GM18507 (cell line): ENCODE results near the gene AMZ1.
A peak's percentile ranks its signal among the peaks of the same experiment; 100 is the strongest.
"Not testable (repeated sequence)": the region's sequence is repeated elsewhere in the genome, so short reads cannot be mapped to it uniquely, and the experiment has no call there.

Experiments used
- DNase-seq: peaks from one replicate; pipeline ENCODE4 v3.0.0; 2011; ENCODE audit warnings: low read depth; ENCODE audit not compliant: insufficient read length; ENCODE audit errors: extremely low spot score
- FAIRE-seq: peaks from 2 replicates; lab custom pipeline; 2011; peaks lifted over from hg19 to GRCh38; lab: Jason Lieb, UNC

The AMZ1 gene

DNA sequence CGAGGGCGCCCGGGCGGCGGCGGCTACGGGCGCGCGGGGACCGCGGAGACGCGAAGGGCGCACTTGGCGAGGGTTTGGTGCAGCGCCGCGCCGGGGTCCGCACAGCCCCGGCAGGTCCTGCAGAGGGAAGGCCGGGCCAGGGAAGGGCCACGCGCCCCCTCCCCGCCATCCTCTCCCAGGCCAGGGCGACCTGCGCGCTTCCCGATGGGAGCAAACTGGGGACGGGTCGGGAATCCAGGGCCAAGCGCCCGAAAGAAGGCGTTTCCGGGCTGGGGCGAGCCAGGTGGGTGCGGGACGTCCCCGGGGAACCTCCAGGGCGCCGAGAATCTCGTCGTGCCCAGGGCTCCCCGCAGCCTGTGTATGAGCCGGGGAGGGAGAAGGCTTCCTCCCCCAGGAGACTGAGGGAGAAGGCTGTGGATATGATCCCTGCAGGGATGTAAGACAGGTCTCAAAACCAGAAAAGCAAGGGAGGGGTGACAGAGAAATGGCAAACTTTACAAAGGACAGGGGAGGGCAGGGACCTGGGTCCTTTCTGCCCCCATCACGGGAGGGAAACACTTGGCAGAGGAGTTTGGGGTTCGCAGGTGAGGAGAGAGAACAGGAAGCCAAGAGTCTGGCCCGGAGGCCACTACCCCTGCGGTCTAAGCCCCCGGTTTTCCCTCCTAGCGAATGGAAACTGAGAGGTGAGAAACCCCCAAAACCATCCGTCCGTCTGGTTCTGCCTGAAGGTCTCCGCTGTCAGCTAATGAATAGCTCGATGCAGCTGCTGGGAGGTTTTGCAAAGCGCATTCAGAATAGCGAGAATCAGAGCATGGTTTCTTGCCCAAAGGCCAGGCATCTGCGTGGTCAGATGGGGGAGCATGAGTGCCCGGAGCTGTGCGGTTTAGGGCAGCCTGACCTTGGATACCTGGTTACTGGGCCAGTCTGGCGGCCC, 674 bp downstream of the AMZ1 start:
- FAIRE-seq (peak; percentile 99), DNase-seq (peak; percentile 64)

- no peak for FAIRE-seq
Measured at GRCh38 chr7:2689343-2689847, 1.4 kb downstream of the AMZ1 start.

DNA sequence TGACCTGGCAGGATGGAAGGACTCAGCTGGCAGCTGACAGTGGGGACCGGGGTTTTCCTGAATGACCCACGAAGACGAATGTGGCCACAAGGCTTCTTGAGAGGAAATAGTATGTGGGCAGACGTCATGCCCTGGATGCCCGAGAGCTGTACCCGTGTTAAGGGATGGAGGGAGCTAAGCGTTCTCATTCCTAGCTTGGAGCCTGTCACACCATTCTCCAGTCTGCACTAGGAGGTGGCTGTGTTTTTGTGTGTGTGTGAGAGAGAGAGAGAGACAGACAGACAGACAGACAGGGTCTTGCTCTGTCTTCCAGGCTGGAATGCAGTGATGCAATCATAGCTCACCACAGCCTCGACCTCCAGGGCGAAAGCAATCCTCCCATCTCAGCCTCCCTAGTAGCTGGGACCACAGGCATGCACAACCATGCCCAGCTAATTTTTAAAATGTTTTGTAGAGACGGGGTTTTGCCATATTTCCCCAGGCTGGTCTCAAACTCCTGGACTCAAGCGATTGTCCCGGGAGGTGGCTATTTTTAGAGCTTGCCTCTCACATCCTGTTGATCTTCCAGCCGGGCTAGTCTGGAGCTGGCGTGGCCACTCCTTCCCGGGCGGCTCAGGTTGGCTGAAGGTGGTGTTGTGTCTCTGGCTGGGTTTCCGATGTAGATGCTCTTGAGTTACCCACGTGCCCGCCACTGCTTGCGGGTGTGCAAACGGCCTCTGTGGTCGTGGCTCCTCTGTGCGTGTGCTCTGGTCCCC, 2.1 kb downstream of the AMZ1 start:
- peak; percentile 78 for FAIRE-seq
- no peak for DNase-seq

More at GRCh38 chr7:2689343-2689847, 1.4 kb downstream of the AMZ1 start:
- DNase-seq: no peak

DNA sequence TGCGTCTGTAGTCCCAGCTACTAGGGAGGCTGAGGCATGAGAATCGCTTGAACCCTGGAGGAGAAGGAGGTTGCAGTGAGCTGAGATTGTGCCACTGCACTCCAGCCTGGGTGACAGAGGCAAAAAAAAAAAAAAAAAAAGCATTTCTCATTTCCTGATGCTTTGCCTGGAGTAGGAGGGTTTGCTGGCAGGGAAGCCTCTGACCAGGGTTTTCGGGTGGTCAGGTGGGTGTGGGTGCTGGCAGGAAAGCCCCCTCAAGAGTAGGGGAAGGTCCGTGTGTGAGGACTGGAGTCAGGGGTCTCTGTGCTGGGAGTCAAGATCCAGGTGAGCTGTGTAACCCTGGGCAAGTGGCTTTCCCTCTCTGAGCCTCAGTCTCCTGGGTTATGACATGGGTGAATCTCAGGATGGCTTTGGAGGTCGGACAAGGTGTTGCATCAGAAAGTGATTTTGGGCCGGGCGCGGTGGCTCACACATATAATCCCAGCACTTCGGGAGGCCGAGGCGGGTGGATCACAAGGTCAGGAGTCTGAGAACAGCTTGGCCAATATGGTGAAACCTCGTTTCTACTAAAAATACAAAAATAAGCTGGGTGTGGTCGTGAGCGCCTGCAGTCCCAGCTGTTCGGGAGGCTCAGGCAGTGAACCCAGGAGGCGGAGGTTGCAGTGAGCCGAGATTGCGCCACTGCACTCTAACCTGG, 3.2 kb downstream of the AMZ1 start:
- FAIRE-seq (no peak), DNase-seq (no peak)

DNA sequence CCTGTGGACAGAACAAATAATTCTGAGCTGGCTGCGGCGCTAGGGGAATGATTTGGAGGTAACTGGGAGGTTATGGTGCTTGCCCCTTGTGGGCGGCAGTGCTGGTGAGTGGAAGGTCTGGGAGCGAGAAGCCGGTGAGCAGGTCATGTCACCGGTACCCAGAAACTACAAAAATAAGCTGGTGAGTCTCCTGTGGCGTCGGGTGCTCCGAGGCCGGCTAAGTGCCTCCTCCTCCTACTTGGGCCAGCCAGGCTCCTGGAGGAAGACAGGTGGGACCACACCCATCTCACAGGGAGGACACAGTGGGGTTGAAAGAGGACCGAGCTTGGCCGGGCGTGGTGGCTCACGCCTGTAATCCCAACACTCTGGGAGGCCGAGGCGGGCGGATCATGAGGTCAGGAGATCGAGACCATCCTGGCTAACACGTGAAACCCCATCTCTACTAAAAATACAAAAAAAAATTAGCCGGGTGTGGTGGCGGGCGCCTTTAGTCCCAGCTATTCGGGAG, 4.0 kb downstream of the AMZ1 start:
- FAIRE-seq, DNase-seq: not testable (repeated sequence)

GRCh38 chr7:2692543-2692942, 4.5 kb downstream of the AMZ1 start:
- DNase-seq (no peak), FAIRE-seq (no peak)

DNA sequence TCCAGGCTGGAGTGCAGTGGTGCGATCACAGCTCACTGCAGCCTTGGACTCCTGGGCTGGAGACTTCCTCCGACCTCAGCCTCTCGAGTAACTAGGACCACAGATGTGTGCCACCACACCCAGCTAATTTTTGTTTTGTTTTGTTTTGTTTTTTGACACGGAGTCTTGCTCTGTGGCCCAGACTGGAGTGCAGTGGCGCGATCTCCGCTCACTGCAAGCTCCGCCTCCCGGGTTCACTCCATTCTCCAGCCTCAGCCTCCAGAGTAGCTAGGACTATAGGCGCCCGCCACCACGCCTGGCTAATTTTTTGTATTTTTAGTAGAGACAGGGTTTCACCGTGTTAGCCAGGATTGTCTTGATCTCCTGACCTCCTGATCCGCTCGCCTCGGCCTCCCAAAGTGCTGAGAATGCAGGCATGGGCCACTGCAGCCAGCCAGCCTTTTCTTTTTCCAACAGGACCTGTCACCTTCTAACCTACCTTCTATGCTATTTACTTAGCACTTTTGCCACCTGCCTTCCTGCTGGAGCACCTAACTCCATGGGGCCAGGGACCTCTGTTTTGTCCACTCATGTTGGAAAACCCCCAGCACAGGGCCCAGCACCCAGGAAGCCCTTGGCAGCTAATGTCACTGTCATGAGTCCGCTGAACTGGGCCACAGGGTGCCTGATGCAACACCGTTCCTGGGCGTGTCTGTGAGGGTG, 5.6 kb downstream of the AMZ1 start:
- peak; percentile 69 for FAIRE-seq
- DNase-seq: not testable (repeated sequence)

DNA sequence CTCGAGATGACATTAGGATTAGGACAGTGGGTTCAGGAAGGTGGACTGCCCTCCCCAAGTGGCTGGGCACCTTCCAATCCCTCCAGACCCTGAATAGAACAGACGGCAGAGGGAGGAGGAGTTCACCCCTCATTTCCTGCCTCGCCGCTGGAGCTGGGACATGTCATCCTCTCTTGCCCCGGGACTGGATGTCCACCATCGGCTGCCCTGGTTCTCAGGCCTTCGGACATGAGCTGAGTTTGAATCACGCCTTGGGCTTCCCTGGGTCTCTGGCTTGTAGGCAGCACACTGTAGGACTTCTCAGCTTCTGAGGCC, 6.1 kb downstream of the AMZ1 start:
- not testable (repeated sequence) for FAIRE-seq, DNase-seq

DNA sequence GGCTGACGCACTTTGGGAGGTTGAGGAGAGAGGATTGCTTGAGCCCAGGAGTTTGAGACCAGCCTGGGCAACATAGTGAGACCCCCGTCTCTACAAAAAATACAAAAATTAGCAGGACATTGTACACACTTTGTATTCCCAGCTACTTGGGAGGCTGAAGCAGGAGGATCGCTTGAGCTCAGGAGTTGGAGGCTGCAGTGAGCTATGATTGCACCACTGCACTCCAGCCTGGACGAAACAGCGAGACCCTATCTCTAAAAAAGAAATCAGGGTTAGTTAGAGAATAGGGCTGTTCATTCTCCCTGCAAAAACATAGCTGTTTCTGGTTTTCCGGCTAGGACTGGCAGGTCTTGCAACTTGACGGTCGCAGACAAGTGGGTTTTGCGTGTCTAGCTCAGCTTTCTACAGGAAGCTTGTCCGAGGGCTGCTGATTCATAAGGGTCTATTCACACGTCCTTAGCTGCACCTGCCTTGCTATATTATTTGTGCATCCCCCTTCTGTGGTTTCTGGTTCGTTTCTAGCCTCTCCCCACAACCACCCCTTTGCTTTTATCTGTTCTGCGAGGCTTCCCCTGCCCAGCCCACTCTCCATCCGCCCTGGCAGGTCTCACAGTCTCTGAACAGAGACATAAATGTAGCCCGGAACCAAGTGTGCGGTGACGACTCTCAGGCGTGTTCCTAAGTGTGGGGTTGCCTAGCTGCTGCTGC, 10.7 kb downstream of the AMZ1 start:
- peak; percentile 100 for FAIRE-seq
- peak; percentile 91 for DNase-seq

- DNase-seq: no peak
- no peak for FAIRE-seq
Measured at GRCh38 chr7:2699289-2699620, 11.3 kb downstream of the AMZ1 start.

- DNase-seq: no peak
- no peak for FAIRE-seq
Measured at GRCh38 chr7:2700141-2700850, 12.3 kb downstream of the AMZ1 start.

DNA sequence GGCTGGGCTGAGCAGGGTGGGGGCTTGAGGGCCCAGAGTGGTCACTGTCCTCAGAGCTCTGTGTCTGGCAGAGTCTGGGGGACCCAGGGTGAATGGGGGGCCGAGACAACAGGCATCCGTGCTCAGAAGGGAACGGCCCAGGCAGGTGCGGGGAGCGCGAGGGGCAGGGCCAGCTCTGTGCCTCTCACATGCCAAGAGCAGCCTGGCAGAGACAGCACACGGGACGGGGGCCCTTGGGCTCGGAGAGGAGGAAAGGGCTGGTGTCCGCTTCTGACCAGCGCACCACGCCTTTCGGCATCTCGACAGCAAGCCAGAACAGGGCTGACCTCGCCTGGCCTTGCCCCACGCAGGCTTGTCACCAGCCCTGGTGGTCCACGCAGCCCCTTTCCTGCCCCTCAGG, 13.4 kb downstream of the AMZ1 start:
- FAIRE-seq (no peak), DNase-seq (no peak)

DNA sequence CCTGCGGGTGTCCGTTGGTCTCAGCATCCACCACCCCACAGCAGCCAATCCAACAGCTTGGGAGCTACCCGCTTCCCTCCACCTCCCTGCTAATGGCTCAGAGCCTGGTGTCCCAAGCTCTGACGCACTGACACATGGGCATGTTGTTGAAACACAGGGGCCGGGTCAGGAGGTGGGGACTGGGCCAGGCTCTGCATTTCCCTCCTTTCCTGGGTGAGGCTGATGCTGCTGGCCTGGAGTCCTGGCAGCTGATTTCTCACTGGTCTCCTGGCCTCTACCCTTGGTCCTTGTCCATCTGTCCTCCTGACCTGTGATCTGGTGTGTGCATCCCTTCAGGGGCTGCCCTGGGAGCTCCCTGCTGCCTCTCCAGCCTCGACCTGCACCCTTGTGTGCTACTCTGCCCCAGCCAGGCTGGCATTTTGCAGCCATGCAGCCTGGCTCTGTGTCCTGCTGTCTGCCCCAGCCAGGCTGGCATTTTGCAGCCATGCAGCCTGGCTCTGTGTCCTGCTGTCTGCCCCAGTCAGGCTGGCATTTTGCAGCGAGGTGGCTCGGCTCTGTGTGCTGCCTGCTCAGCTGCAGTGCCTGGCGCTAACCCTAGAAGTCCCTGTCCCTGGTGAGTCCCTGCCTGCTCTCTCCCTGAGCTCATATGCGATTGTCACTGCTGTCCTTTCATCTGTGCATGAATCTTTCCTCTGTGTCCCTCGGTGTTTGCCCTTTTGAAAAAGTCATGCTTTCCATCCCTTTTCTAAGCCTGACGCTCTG, 14.0 kb downstream of the AMZ1 start:
- DNase-seq (no peak), FAIRE-seq (no peak)

- FAIRE-seq (no peak), DNase-seq (no peak)
Measured at GRCh38 chr7:2702594-2702957, 14.6 kb downstream of the AMZ1 start.

GRCh38 chr7:2705371-2706096, 17.5 kb downstream of the AMZ1 start:
- DNase-seq (no peak), FAIRE-seq (no peak)

- FAIRE-seq (no peak), DNase-seq (no peak)
Measured at GRCh38 chr7:2706685-2707126, 18.7 kb downstream of the AMZ1 start.

- DNase-seq (no peak), FAIRE-seq (no peak)
Measured at GRCh38 chr7:2707481-2707880, 19.5 kb downstream of the AMZ1 start.
